ENCODE results near the gene PA2G4.
"Not testable (repeated sequence)": the region's sequence is repeated elsewhere in the genome, so short reads cannot be mapped to it uniquely, and the experiment has no call there.

Gene PA2G4

GRCh38 chr12:56104109-56104814, at the start of gene PA2G4:
Gene PA2G4, plus strand, starts transcription at chr12:56104559. Its CDS starts 179 bp downstream, at chr12:56104738.
- Histone ChIP-seq H3K27me3 (ENCODE audit: control insufficient read depth in 2 of 2, insufficient read depth in 2 of 2, low read length in 2 of 2) (no peaks in the 10 kb centered on the region), H3K9ac (ENCODE audit: low read depth in 1 of 2, low read length in 2 of 2) (peak within 1 kb of the TSS; percentile 82 to 89), H3K4me1 (ENCODE audit: control insufficient read depth in 2 of 2, insufficient read depth in 2 of 2, low read length in 2 of 2) (peaks cover 16 to 25% of the 10 kb centered on the region in 2 donors), H3K27ac (ENCODE audit: low read depth in 2 of 2, low read length in 2 of 2) (peak within 1 kb of the TSS; percentile 87 to 89), H3K4me3 (ENCODE audit: low read length in 2 of 2) (peak within 1 kb of the TSS; percentile 81 to 90), H3K36me3 (ENCODE audit: control insufficient read depth in 2 of 2, insufficient read depth in 2 of 2, low read length in 2 of 2) (peaks cover 42% of the 10 kb centered on the region in 2 donors), H3K9me3 (ENCODE audit: control insufficient read depth in 2 of 2, low read length in 2 of 2) (no peaks in the 10 kb centered on the region)

- H3K9ac ChIP-seq (ENCODE audit: low read depth in 1 of 2, low read length in 2 of 2); H3K4me3 ChIP-seq (ENCODE audit: low read length in 2 of 2); H3K36me3 ChIP-seq (ENCODE audit: control insufficient read depth in 2 of 2, insufficient read depth in 2 of 2, low read length in 2 of 2); H3K4me1 ChIP-seq (ENCODE audit: control insufficient read depth in 2 of 2, insufficient read depth in 2 of 2, low read length in 2 of 2); H3K9me3 ChIP-seq (ENCODE audit: control insufficient read depth in 2 of 2, low read length in 2 of 2); H3K27me3 ChIP-seq (ENCODE audit: control insufficient read depth in 2 of 2, insufficient read depth in 2 of 2, low read length in 2 of 2); H3K27ac ChIP-seq (ENCODE audit: low read depth in 2 of 2, low read length in 2 of 2): not testable (repeated sequence)
Observed at GRCh38 chr12:56059964-56060363, 44.4 kb upstream of the PA2G4 start.

- H3K27ac ChIP-seq (ENCODE audit: low read depth in 2 of 2, low read length in 2 of 2), result no peak overlapping the region
- H3K27me3 ChIP-seq (ENCODE audit: control insufficient read depth in 2 of 2, insufficient read depth in 2 of 2, low read length in 2 of 2), result no peaks in the 10 kb centered on the region
- H3K9ac ChIP-seq (ENCODE audit: low read depth in 1 of 2, low read length in 2 of 2), result no peak overlapping the region
- no peaks in the 10 kb centered on the region for H3K36me3 ChIP-seq (ENCODE audit: control insufficient read depth in 2 of 2, insufficient read depth in 2 of 2, low read length in 2 of 2)
- H3K4me1 ChIP-seq (ENCODE audit: control insufficient read depth in 2 of 2, insufficient read depth in 2 of 2, low read length in 2 of 2), result no peaks in the 10 kb centered on the region
- H3K9me3 ChIP-seq (ENCODE audit: control insufficient read depth in 2 of 2, low read length in 2 of 2), result no peaks in the 10 kb centered on the region
- no peak overlapping the region for H3K4me3 ChIP-seq (ENCODE audit: low read length in 2 of 2)
Observed at GRCh38 chr12:56061982-56062381, 42.4 kb upstream of the PA2G4 start.

GRCh38 chr12:56062996-56063395, 41.4 kb upstream of the PA2G4 start:
- Histone ChIP-seq H3K27ac (ENCODE audit: low read depth in 2 of 2, low read length in 2 of 2) (no peak overlapping the region), H3K4me3 (ENCODE audit: low read length in 2 of 2) (no peak overlapping the region), H3K27me3 (ENCODE audit: control insufficient read depth in 2 of 2, insufficient read depth in 2 of 2, low read length in 2 of 2) (no peaks in the 10 kb centered on the region), H3K9me3 (ENCODE audit: control insufficient read depth in 2 of 2, low read length in 2 of 2) (no peaks in the 10 kb centered on the region), H3K4me1 (ENCODE audit: control insufficient read depth in 2 of 2, insufficient read depth in 2 of 2, low read length in 2 of 2) (no peaks in the 10 kb centered on the region), H3K36me3 (ENCODE audit: control insufficient read depth in 2 of 2, insufficient read depth in 2 of 2, low read length in 2 of 2) (no peaks in the 10 kb centered on the region), H3K9ac (ENCODE audit: low read depth in 1 of 2, low read length in 2 of 2) (no peak overlapping the region)

- no peaks in the 10 kb centered on the region for H3K9me3 ChIP-seq (ENCODE audit: control insufficient read depth in 2 of 2, low read length in 2 of 2)
- H3K9ac ChIP-seq (ENCODE audit: low read depth in 1 of 2, low read length in 2 of 2), result no peak overlapping the region
- H3K27me3 ChIP-seq (ENCODE audit: control insufficient read depth in 2 of 2, insufficient read depth in 2 of 2, low read length in 2 of 2), result no peaks in the 10 kb centered on the region
- H3K4me3 ChIP-seq (ENCODE audit: low read length in 2 of 2), result no peak overlapping the region
- no peaks in the 10 kb centered on the region for H3K4me1 ChIP-seq (ENCODE audit: control insufficient read depth in 2 of 2, insufficient read depth in 2 of 2, low read length in 2 of 2)
- no peaks in the 10 kb centered on the region for H3K36me3 ChIP-seq (ENCODE audit: control insufficient read depth in 2 of 2, insufficient read depth in 2 of 2, low read length in 2 of 2)
- H3K27ac ChIP-seq (ENCODE audit: low read depth in 2 of 2, low read length in 2 of 2), result no peak overlapping the region
Observed at GRCh38 chr12:56071648-56072047, 32.7 kb upstream of the PA2G4 start.

- no peak overlapping the region for H3K9ac ChIP-seq (ENCODE audit: low read depth in 1 of 2, low read length in 2 of 2)
- H3K9me3 ChIP-seq (ENCODE audit: control insufficient read depth in 2 of 2, low read length in 2 of 2), result no peaks in the 10 kb centered on the region
Observed at GRCh38 chr12:56074396-56074795, 30.0 kb upstream of the PA2G4 start.

GRCh38 chr12:56077966-56078365, 26.4 kb upstream of the PA2G4 start:
- peaks cover 15 to 28% of the 10 kb centered on the region in 2 donors for H3K4me1 ChIP-seq (ENCODE audit: control insufficient read depth in 2 of 2, insufficient read depth in 2 of 2, low read length in 2 of 2)
- H3K4me3 ChIP-seq (ENCODE audit: low read length in 2 of 2); H3K27me3 ChIP-seq (ENCODE audit: control insufficient read depth in 2 of 2, insufficient read depth in 2 of 2, low read length in 2 of 2); H3K36me3 ChIP-seq (ENCODE audit: control insufficient read depth in 2 of 2, insufficient read depth in 2 of 2, low read length in 2 of 2); H3K9ac ChIP-seq (ENCODE audit: low read depth in 1 of 2, low read length in 2 of 2); H3K27ac ChIP-seq (ENCODE audit: low read depth in 2 of 2, low read length in 2 of 2); H3K9me3 ChIP-seq (ENCODE audit: control insufficient read depth in 2 of 2, low read length in 2 of 2): not testable (repeated sequence)

More at GRCh38 chr12:56074396-56074795, 30.0 kb upstream of the PA2G4 start:
- H3K4me1 ChIP-seq (ENCODE audit: control insufficient read depth in 2 of 2, insufficient read depth in 2 of 2, low read length in 2 of 2), result peaks cover 0 to 6% of the 10 kb centered on the region in 2 donors
- H3K27ac ChIP-seq (ENCODE audit: low read depth in 2 of 2, low read length in 2 of 2), result no peak overlapping the region
- H3K36me3 ChIP-seq (ENCODE audit: control insufficient read depth in 2 of 2, insufficient read depth in 2 of 2, low read length in 2 of 2), result no peaks in the 10 kb centered on the region
- H3K4me3 ChIP-seq (ENCODE audit: low read length in 2 of 2), result no peak overlapping the region
- H3K27me3 ChIP-seq (ENCODE audit: control insufficient read depth in 2 of 2, insufficient read depth in 2 of 2, low read length in 2 of 2), result no peaks in the 10 kb centered on the region

- Histone ChIP-seq H3K27me3 (ENCODE audit: control insufficient read depth in 2 of 2, insufficient read depth in 2 of 2, low read length in 2 of 2) (peaks cover 0 to 2% of the 10 kb centered on the region in 2 donors), H3K4me3 (ENCODE audit: low read length in 2 of 2) (peak overlapping the region; percentile 78 to 83), H3K4me1 (ENCODE audit: control insufficient read depth in 2 of 2, insufficient read depth in 2 of 2, low read length in 2 of 2) (peaks cover 16 to 28% of the 10 kb centered on the region in 2 donors), H3K9ac (ENCODE audit: low read depth in 1 of 2, low read length in 2 of 2) (no peak overlapping the region), H3K27ac (ENCODE audit: low read depth in 2 of 2, low read length in 2 of 2) (peak overlapping the region; percentile 94 to 98), H3K9me3 (ENCODE audit: control insufficient read depth in 2 of 2, low read length in 2 of 2) (no peaks in the 10 kb centered on the region), H3K36me3 (ENCODE audit: control insufficient read depth in 2 of 2, insufficient read depth in 2 of 2, low read length in 2 of 2) (peaks cover 0 to under 1% of the 10 kb centered on the region in 2 donors)
Observed at GRCh38 chr12:56078427-56078826, 25.9 kb upstream of the PA2G4 start.

- Histone ChIP-seq H3K36me3 (ENCODE audit: control insufficient read depth in 2 of 2, insufficient read depth in 2 of 2, low read length in 2 of 2) (peaks cover 6 to 7% of the 10 kb centered on the region in 2 donors), H3K27ac (ENCODE audit: low read depth in 2 of 2, low read length in 2 of 2) (peak overlapping the region; percentile 94 to 98), H3K9me3 (ENCODE audit: control insufficient read depth in 2 of 2, low read length in 2 of 2) (no peaks in the 10 kb centered on the region), H3K9ac (ENCODE audit: low read depth in 1 of 2, low read length in 2 of 2) (peak overlapping the region; percentile 93 to 96), H3K4me1 (ENCODE audit: control insufficient read depth in 2 of 2, insufficient read depth in 2 of 2, low read length in 2 of 2) (peaks cover 18 to 35% of the 10 kb centered on the region in 2 donors), H3K27me3 (ENCODE audit: control insufficient read depth in 2 of 2, insufficient read depth in 2 of 2, low read length in 2 of 2) (peaks cover 0 to 2% of the 10 kb centered on the region in 2 donors), H3K4me3 (ENCODE audit: low read length in 2 of 2) (peak overlapping the region; percentile 78 to 83)
Observed at GRCh38 chr12:56078931-56079722, 25.2 kb upstream of the PA2G4 start.

Measured in mucosa of rectum (tissue), 2 donors.